IMR-90 (cell line): Measurements from ENCODE around the gene MBLAC2. TPM values are rescaled to one million over a fixed set of nuclear protein-coding genes. Genes with fewer than 3 reads are reported as not detected.

Source experiments
- MAZ ChIP-seq: IDR thresholded peaks from 2 replicates; pipeline ENCODE4 v1.6.1; 2012; ENCODE audit warnings: low read depth, mild to moderate bottlenecking, low read length, improper control_type of control experiment, moderate library complexity, borderline replicate concordance
- NFE2L2 ChIP-seq: fragments of 150-350 bp; IDR thresholded peaks from 2 replicates; pipeline ENCODE4 v1.6.1; 2016; ENCODE audit warnings: low read depth, mild to moderate bottlenecking, low read length
- polyA plus RNA-seq, 3 experiments: library from polyadenylated mRNA; depleted of rRNA; stranded (reverse); fragments of >200 nt; gene quantifications; 2 replicates each; pipeline ENCODE4 v1.2.3, GENCODE V29; 2012; ENCODE audit warnings: low replicate concordance in 1 of 3
- total RNA-seq: library from RNA; depleted of rRNA; stranded (reverse); fragments of >200 nt; gene quantifications from 2 replicates; pipeline ENCODE4 v1.2.3, GENCODE V29; 2012
- TF ChIP-seq, protein P1 (sequence below): conservative IDR thresholded peaks from 2 replicates; pipeline ENCODE4 v1.5.1; 2012; ENCODE audit warnings: mild to moderate bottlenecking, low read depth, low read length, improper control_type of control experiment

Gene MBLAC2
- total and polyA plus RNA-seq, 2 of the 4 experiments (the other 2 are of a cell fraction), result 3.0 to 3.2 TPM

DNA sequence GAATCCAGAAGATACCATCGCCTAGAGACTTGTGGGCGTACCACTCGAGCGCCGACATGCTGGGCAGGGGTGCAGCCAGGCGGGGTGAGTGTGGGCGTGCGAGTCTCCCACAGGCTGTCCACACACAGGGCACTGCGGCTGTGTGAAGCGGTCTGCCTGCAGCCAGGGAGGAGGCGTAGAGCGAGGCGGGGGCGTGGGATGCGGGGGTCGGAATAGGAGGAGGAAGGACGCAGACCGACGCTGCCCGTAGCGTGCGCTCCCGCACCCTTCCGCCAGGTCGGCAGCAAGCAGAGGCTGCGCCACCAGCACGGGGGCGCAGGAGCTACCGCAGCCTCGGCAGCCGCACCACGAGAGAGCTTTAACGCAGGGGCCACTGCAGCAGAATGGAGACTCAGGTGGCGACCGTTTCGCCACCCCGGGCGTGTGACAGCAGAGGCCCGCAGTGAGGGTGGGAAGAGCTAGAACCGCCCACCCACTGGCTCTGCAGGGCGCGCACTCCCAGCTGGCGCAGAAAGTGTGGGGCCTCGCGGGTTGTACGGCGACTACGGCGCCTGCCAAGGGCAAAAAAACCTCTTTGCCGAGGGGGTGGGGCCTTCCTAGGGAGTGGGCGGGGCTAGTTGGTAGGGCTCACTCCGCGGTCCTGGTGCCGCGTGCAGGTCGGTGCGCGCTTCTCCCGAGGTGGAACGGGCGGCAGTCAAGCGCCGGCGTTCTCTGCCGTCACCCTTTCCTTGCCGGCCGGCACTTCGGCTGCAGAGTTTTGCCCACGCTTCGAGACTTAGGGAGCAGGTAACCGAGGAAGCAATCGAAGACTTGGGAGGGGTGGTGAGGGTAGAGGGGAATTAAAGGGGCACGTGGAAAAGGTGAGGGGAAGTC is at the start of gene MBLAC2, which contains the start of gene POLR3G (continued):
- peak; percentile 45; the same call in 1 of the 2 replicates for TF ChIP-seq MAZ
- no peak for TF ChIP-seq NFE2L2
- TF ChIP-seq, protein P1, sequence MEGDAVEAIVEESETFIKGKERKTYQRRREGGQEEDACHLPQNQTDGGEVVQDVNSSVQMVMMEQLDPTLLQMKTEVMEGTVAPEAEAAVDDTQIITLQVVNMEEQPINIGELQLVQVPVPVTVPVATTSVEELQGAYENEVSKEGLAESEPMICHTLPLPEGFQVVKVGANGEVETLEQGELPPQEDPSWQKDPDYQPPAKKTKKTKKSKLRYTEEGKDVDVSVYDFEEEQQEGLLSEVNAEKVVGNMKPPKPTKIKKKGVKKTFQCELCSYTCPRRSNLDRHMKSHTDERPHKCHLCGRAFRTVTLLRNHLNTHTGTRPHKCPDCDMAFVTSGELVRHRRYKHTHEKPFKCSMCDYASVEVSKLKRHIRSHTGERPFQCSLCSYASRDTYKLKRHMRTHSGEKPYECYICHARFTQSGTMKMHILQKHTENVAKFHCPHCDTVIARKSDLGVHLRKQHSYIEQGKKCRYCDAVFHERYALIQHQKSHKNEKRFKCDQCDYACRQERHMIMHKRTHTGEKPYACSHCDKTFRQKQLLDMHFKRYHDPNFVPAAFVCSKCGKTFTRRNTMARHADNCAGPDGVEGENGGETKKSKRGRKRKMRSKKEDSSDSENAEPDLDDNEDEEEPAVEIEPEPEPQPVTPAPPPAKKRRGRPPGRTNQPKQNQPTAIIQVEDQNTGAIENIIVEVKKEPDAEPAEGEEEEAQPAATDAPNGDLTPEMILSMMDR, result peak; percentile 41
